Upper lobe of right lung (tissue), 1 donor: ENCODE results near the gene NBAS. TPM values are rescaled to one million over a fixed set of nuclear protein-coding genes. Genes with fewer than 3 reads are reported as not detected.
"Not testable (repeated sequence)": the region's sequence is repeated elsewhere in the genome, so short reads cannot be mapped to it uniquely, and the experiment has no call there.

Experiments used
- ATAC-seq: fragments of 200-7000 bp; cut with Tn5 transposase; one replicate; pipeline ENCODE4 v1.9.1; 2020; ENCODE audit warnings: mild to moderate bottlenecking, moderate library complexity
- DNase-seq: peaks from one replicate; pipeline ENCODE4 v3.0.0-alpha.2; 2020
- H3K27ac ChIP-seq: fragments of 200-600 bp; one replicate; pipeline ENCODE4 v1.8.0; 2022
- H3K27me3 ChIP-seq: fragments of 200-600 bp; one replicate; pipeline ENCODE4 v1.8.0; 2022; ENCODE audit warnings: mild to moderate bottlenecking
- H3K36me3 ChIP-seq: fragments of 200-600 bp; one replicate; pipeline ENCODE4 v1.8.0; 2022
- H3K4me1 ChIP-seq: fragments of 200-600 bp; one replicate; pipeline ENCODE4 v1.8.0; 2022
- H3K4me3 ChIP-seq: fragments of 200-600 bp; one replicate; pipeline ENCODE4 v1.8.0; 2022; ENCODE audit warnings: mild to moderate bottlenecking
- H3K9me3 ChIP-seq: fragments of 200-600 bp; one replicate; pipeline ENCODE4 v1.8.0; 2022
- CTCF ChIP-seq: fragments of 200-600 bp; IDR thresholded peaks from one replicate; pipeline ENCODE4 v1.8.0; 2022; ENCODE audit warnings: antibody characterized with exemption
- intact Hi-C: fragments of 100-400 bp; cut with DNase I; formaldehyde crosslinking; loops from one replicate; pipeline ENCODE4 v1.11.0; 2022
- total RNA-seq: library from RNA; stranded (reverse); fragmentation: NEBNext Ultra II Directional; extraction: Animal tissue kit (Norgen Biotek cat#: 25700); gene quantifications from one replicate; pipeline ENCODE4 v1.2.1, GENCODE V29; 2021
- donor health status: DM: no; HTN: yes; CAD: no; lungs with severe emphysema.

NBAS gene
- total RNA-seq, 1 donor from 2014 or later, result 38.8 TPM

GRCh38 chr2:15407666-15408065 is 153.5 kb downstream of the NBAS start:
- H3K36me3 ChIP-seq, result peaks cover 20% of the 10 kb centered on the region
- no peaks in the 10 kb centered on the region for H3K9me3 ChIP-seq
- H3K4me3 ChIP-seq, result no peak overlapping the region
- no peak for TF ChIP-seq CTCF
- intact Hi-C loops, result no loop called here
- no peaks in the 10 kb centered on the region for H3K27me3 ChIP-seq
- H3K27ac ChIP-seq, result no peak overlapping the region
- no peak for ATAC-seq
- no peaks in the 10 kb centered on the region for H3K4me1 ChIP-seq
- no peak for DNase-seq

- H3K36me3 ChIP-seq, DNase-seq, ATAC-seq, intact Hi-C loops, H3K27ac ChIP-seq, H3K4me3 ChIP-seq, H3K9me3 ChIP-seq, H3K4me1 ChIP-seq, H3K27me3 ChIP-seq: not testable (repeated sequence)
These were observed 156.6 kb downstream of the NBAS start for GRCh38 chr2:15404511-15404910.

- Histone ChIP-seq H3K36me3 (peaks cover 6% of the 10 kb centered on the region), H3K9me3 (no peaks in the 10 kb centered on the region), H3K4me1 (no peaks in the 10 kb centered on the region), H3K27me3 (no peaks in the 10 kb centered on the region), H3K27ac (no peak overlapping the region), H3K4me3 (no peak overlapping the region)
- ATAC-seq (no peak), DNase-seq (no peak)
- intact Hi-C loops, result no loop called here
- TF ChIP-seq CTCF, result no peak
These were observed 160.8 kb downstream of the NBAS start for GRCh38 chr2:15400240-15400826.

- intact Hi-C loops, result no loop called here
- Histone ChIP-seq H3K4me1 (no peaks in the 10 kb centered on the region), H3K27me3 (no peaks in the 10 kb centered on the region), H3K27ac (no peak overlapping the region), H3K36me3 (peaks cover 6% of the 10 kb centered on the region), H3K4me3 (no peak overlapping the region), H3K9me3 (no peaks in the 10 kb centered on the region)
- DNase-seq (no peak), ATAC-seq (no peak)
- no peak for TF ChIP-seq CTCF
These were observed 161.9 kb downstream of the NBAS start for GRCh38 chr2:15399241-15399640.

GRCh38 chr2:15391751-15392150 is 169.4 kb downstream of the NBAS start:
- no peaks in the 10 kb centered on the region for H3K9me3 ChIP-seq
- no peak for ATAC-seq
- no peaks in the 10 kb centered on the region for H3K27me3 ChIP-seq
- no peak for TF ChIP-seq CTCF
- intact Hi-C loops, result no loop called here
- H3K27ac ChIP-seq, result no peak overlapping the region
- no peaks in the 10 kb centered on the region for H3K4me1 ChIP-seq
- peaks cover 12% of the 10 kb centered on the region for H3K36me3 ChIP-seq
- H3K4me3 ChIP-seq, result no peak overlapping the region
- DNase-seq, result no peak

- no peak for TF ChIP-seq CTCF
- Histone ChIP-seq H3K4me1 (no peaks in the 10 kb centered on the region), H3K9me3 (no peaks in the 10 kb centered on the region), H3K27ac (no peak overlapping the region), H3K27me3 (no peaks in the 10 kb centered on the region), H3K36me3 (peaks cover 12% of the 10 kb centered on the region), H3K4me3 (no peak overlapping the region)
- intact Hi-C loops, result no loop called here
- no peak for DNase-seq
- no peak for ATAC-seq
These were observed 171.2 kb downstream of the NBAS start for GRCh38 chr2:15389895-15390294.
